Calu3 (cell line): ENCODE data around the gene PPM1J. TPM values are rescaled to one million over a fixed set of nuclear protein-coding genes. Genes with fewer than 3 reads are reported as not detected.

Source experiments
- BruUV-seq: library from RNA; stranded (reverse); fragments of 400-500 nt; replicated peaks from 2 replicates; lab custom pipeline; 2021; lab: Mats Ljungman, UMichigan
- CTCF ChIA-PET: fragments of 300-600 bp; sonication (Branson Sonifier 250); formaldehyde crosslinking; loops from one replicate; lab custom pipeline; 2022; ENCODE audit warnings: antibody characterized with exemption; lab: Charles Lee
- DNase-seq: peaks from one replicate; pipeline ENCODE4 v3.0.0; 2022
- H3K27ac Mint-ChIP-seq: one replicate; pipeline ENCODE4 v1.8.0; 2022; ENCODE audit warnings: mixed read lengths; ENCODE audit not compliant: unreplicated experiment
- H3K27me3 Mint-ChIP-seq: one replicate; pipeline ENCODE4 v1.8.0; 2022; ENCODE audit warnings: mixed read lengths; ENCODE audit not compliant: unreplicated experiment
- H3K36me3 Mint-ChIP-seq: one replicate; pipeline ENCODE4 v1.8.0; 2022; ENCODE audit warnings: mild to moderate bottlenecking, moderate library complexity, mixed read lengths; ENCODE audit not compliant: insufficient read depth, unreplicated experiment
- H3K4me1 Mint-ChIP-seq: one replicate; pipeline ENCODE4 v1.8.0; 2022; ENCODE audit warnings: mild to moderate bottlenecking, low read depth, mixed read lengths; ENCODE audit not compliant: unreplicated experiment
- H3K4me3 Mint-ChIP-seq: one replicate; pipeline ENCODE4 v1.8.0; 2022; ENCODE audit warnings: mild to moderate bottlenecking, low read depth, moderate library complexity, mixed read lengths; ENCODE audit not compliant: unreplicated experiment
- H3K9me3 Mint-ChIP-seq: one replicate; pipeline ENCODE4 v1.8.0; 2022; ENCODE audit warnings: low read depth, mixed read lengths; ENCODE audit not compliant: unreplicated experiment
- CTCF ChIP-seq: fragments of 200-600 bp; IDR thresholded peaks from one replicate; pipeline ENCODE4 v1.8.0; 2022; ENCODE audit warnings: antibody characterized with exemption; ENCODE audit not compliant: unreplicated experiment
- intact Hi-C: fragments of 100-400 bp; cut with micrococcal nuclease; formaldehyde crosslinking; loops from one replicate; pipeline ENCODE4 v1.10.0; 2022; ENCODE audit not compliant: unreplicated experiment
- total RNA-seq: library from RNA; stranded (reverse); gene quantifications from 2 replicates; pipeline ENCODE4 v1.2.3, GENCODE V29; 2022

PPM1J gene
- total RNA-seq, 1 experiment from 2014 or later = 1.3 TPM

DNA sequence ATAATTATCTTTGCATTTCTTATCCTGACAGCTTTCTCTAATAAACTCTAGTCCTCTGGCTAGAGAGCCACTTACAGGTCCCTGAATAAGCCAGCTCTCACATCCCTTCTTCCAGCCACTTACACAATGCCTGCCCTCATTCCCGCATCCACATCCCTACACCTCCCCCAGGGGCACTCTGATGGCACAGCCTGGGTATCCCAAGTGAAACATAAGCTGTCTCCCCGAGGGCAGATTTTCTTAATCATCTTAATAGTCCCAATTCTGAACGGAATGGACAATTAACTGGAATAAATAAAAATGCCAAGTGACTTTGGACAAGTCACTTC, 13.1 kb downstream of the PPM1J start:
- no peak for DNase-seq
- intact Hi-C loops = no loop called here
- peak overlapping the region; percentile 31 for H3K4me3 Mint-ChIP-seq
- H3K9me3 Mint-ChIP-seq = no peaks in the 10 kb centered on the region
- peaks cover 57% of the 10 kb centered on the region for H3K4me1 Mint-ChIP-seq
- CTCF ChIA-PET = no interaction called here
- H3K27me3 Mint-ChIP-seq = no peaks in the 10 kb centered on the region
- peaks cover 79% of the 10 kb centered on the region for H3K36me3 Mint-ChIP-seq
- no TSS peak for BruUV-seq
- no peak for TF ChIP-seq CTCF
- peak overlapping the region; percentile 93 for H3K27ac Mint-ChIP-seq

- intact Hi-C loops = no loop called here
- Mint-ChIP-seq H3K27ac (peak overlapping the region; percentile 93), H3K27me3 (no peaks in the 10 kb centered on the region), H3K36me3 (peaks cover 74% of the 10 kb centered on the region), H3K4me3 (peak overlapping the region; percentile 37), H3K4me1 (peaks cover 57% of the 10 kb centered on the region), H3K9me3 (no peaks in the 10 kb centered on the region)
- DNase-seq = no peak
- CTCF ChIA-PET = no interaction called here
- BruUV-seq = no TSS peak
- TF ChIP-seq CTCF = no peak
Measured at GRCh38 chr1:112701227-112702066, 13.7 kb downstream of the PPM1J start.

GRCh38 chr1:112700290-112701226, 14.6 kb downstream of the PPM1J start:
- H3K4me3 Mint-ChIP-seq = peak overlapping the region; percentile 37
- H3K36me3 Mint-ChIP-seq = peaks cover 67% of the 10 kb centered on the region

More at GRCh38 chr1:112700290-112701226, 14.6 kb downstream of the PPM1J start:
- DNase-seq = peak; percentile 91
- BruUV-seq = no TSS peak
- TF ChIP-seq CTCF = no peak
- H3K27me3 Mint-ChIP-seq = no peaks in the 10 kb centered on the region
- no peaks in the 10 kb centered on the region for H3K9me3 Mint-ChIP-seq
- CTCF ChIA-PET = no interaction called here
- H3K4me1 Mint-ChIP-seq = peaks cover 56% of the 10 kb centered on the region
- peak overlapping the region; percentile 93 for H3K27ac Mint-ChIP-seq
- intact Hi-C loops = no loop called here
